RPMI8226 (cell line): Measurements from ENCODE around the gene DUS2.
A peak's percentile ranks its signal among the peaks of the same experiment; 100 is the strongest.

Source experiments
- DNase-seq: peaks from one replicate; pipeline ENCODE4 v3.0.0-alpha.2; 2015

DUS2 gene

DNA sequence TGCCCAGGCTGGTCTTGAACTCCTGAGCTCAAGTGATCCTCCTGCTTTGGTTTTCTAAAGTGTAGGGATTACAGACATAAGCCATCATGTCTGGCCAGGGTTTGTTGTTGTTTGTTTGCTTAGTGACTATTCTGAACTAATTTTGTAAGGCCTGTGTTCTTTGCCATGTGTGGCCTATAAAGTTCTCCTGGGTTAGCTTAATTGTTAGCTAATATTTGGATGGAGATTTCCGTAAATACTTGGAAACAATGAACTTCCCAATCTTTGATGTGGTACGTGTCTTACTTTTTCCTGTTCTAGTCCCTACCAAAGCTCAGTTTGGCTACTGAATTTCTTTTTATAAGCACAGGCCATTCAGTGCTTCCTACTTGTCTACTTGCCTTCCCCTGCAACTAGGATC lies 24.9 kb downstream of the DUS2 start:
- DNase-seq, result no peak

DNA sequence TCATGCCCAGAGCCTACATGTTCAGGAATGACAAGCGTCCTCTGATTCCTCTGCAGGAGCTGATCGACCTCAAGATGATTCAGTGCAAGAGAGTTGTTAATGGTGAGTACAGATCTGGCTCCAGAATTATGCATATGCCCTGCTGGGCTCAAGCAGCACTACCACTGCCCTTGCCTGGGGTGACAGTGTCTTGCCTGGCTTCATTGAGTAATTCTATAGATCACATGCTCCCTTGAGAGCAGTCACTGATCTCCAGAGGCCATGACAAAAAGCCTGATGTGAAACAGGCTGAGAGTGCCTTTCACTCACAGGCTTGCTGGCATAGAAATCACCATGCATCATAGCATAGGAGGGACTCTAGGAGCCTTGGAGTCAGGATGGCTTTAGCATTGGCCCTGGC lies 26.4 kb downstream of the DUS2 start:
- DNase-seq, result no peak

DNA sequence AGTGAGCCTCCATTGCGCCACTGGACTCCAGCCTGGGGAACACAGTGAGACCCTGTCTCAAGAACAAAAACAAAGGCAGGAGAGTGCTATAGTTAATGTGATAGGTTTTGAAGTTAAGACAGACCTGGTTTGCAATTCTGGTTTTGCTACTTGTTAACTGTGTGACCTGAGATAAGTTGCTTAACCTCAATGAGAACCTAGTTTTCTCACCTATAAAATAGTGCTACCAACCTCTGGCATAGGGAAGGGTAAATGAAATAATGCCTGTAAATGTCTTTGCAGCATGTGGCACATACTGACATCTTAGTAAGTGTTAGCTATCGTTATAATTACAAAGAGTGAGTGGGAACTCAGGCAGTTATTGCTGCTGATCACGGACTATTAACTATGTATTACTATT lies 32.3 kb downstream of the DUS2 start:
- no peak for DNase-seq

DNA sequence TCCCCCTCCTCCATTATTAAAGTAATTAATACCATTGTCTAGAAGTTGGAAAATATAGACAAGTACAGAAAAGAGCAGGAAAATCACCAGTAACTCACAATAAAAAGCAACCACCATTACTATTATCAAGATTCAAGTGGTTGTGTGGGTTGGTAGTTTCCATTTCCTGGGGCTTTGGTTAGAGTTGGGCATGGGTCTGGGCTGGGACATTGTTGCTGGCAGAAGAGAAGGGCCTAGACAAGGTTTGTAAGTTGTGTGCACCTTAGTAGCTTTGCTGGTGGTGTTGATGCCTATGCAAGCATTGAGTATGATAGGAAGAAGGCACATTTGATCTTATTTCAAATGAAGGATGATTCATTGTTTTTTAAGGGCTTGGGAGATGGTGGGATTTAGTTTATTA lies 36.7 kb downstream of the DUS2 start:
- DNase-seq, result no peak

DNA sequence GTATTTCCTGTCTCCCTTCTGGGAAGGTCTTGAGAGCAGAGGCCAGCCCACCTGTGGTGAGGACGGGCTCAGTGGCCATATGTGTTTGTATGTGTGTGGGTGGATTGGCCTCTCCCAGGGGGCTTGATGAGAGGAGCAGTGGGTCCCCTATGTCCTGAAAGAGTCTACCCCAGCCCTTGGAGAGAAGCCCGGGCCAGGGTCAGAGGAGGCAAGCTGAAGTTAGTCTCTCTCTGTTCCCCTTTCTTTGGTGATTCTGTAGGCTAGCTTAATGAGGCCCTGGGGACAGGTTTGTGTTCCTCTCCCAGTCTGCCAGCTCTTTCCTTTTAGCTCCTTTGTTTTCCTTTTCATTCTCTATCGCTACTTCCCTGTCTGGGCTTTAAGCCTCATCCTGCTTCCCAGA lies 38.3 kb downstream of the DUS2 start:
- no peak for DNase-seq

DNA sequence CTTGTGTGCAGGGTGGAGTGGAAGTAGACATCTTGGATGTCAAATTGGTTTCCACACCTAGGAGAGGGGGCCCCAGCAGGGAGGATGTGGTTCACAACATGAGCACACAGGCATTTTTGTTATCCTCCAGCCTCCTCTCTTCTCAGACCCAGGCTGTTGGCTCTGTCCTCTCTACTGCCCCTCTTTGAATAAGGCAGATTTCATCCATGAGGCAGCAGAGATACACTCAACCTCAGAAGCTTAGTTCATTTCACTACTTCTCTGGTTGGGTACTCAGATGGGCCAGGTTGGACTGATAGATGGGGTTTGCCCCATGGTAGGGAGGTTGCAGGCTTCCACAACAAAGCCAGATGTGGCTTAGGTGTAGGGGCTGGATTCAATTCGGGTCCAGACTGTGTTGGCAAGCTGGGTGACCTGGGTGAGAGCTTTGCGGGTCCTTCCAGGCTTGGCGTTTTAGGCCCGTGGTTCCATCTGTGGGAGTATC lies 39.9 kb downstream of the DUS2 start:
- DNase-seq, result no peak

DNA sequence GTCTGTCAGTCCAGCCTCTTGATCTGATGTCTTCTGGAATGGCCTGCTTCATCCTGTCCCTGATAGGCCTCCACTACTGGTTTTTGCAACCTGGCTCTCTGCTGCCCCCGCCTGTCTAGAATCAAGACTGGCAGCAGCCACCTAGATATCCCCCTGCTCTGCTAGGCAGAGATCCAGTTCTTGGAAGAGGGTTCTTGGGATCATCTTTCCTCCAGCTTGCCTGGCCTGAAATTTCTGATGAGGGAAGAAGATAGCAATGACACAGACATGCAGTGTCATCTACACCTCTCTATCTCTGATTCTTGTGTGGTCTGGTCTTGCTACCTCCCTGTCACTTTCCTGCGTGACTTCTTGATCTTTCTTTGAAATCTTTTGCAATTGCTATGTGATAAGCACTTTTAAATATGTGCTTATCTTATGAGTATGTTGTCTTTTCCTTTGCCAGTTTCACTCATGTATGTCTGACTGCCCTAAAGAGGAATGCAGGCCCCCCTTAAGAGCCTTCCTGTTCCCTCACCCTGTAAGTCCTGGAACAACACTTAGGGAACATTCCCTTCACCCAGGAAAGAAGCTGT lies 41.8 kb downstream of the DUS2 start:
- peak; percentile 74 for DNase-seq

DNA sequence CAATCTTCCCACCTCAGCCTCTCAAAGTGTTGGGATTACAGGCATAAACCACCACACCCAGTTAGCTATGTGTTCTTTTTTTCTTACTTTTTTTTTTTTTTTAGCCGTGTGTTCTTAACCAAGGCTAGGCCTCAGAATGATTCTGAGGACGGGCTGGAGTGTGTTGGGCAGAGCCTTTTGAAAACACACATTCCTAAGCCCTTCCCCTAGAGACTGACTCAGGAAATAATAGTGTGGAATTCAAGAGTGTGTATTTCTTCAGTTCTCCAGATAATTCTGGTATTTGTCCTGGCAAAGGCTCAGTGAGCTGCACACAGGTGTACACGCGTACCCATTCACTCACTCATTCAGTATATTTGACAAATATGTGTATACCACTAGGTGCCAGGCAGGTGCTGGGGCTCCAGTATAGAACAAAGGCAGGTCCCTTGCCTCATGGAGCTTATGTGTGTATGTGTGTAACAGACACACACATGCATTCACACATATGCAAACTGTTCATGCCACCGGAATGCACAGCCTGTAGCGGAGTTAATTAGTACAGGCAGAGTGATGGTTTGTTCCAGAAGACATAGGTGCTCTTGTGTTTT lies 42.7 kb downstream of the DUS2 start:
- DNase-seq, result no peak

DNA sequence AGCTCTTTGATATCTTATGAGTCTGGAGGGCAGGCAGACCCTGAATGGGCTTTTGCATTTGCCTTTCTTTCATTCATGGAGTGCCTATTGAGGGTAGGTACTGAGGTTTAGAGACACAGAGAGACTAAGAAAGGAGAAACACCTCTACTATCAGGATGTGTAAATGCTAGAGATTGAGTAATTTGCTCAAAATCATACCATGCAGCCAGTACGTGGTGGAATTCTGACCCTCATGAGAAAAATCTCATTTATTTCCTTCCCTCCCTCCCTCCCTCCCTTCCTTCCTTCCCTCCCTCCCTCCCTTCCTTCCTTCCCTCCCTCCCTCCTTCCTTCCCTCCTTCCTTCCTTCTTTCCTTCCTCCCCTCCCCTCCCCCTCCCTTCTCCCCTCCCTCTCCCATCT lies 43.7 kb downstream of the DUS2 start:
- DNase-seq, result no peak

DNA sequence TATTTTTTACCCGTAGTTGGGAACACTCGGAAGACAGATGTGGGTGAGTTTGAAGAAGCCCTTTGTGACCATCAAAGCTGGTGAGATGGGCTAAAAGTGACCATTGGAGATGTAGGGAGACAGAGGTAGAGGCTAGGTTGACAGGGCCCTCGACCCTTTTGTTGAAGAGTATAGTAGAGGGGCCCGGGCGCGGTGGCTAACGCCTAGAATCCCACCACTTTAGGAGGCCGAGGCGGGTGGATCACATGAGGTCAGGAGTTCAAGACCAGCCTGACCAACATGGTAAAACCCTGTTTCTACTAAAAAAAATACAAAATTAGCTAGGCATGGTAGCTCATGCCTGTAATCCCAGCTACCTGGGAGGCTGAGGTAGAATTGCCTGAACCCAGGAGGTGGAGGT lies 45.8 kb downstream of the DUS2 start:
- DNase-seq, result no peak

DNA sequence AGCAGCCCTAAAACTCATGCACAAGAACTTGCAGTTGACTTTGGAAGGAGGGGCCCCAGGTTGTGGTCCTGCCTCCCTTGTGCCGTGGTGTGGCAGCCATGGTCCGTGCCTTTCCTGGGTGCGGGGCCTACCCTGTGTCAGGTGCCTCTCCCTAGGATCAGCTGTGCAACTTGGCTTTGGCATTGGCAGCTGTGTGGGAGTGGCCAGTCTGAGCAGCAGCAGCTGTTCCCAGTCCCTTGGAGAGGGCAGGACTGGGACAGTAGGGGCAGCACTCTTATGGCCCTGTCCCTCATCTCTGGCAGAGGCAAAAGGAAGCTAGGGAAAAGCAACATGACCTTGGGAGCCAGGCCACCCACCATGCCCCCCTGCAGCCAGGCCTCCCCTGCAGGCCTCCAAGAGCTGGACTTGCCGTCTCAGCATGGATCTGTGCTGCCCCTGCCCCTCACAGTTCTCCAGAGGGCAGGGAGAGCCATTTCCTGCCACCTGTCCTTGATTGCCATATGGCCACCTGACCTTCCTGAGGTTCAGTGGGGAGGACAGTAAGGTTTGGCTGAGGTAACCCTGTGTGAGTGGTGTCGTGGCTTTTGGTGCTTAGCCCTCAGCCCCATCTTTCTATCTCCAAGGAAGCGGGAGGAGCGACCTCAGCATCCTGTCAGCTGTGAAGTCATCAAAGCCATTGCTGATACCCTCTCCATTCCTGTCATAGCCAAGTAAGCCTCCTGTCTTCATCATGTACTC lies 46.6 kb downstream of the DUS2 start:
- no peak for DNase-seq

DNA sequence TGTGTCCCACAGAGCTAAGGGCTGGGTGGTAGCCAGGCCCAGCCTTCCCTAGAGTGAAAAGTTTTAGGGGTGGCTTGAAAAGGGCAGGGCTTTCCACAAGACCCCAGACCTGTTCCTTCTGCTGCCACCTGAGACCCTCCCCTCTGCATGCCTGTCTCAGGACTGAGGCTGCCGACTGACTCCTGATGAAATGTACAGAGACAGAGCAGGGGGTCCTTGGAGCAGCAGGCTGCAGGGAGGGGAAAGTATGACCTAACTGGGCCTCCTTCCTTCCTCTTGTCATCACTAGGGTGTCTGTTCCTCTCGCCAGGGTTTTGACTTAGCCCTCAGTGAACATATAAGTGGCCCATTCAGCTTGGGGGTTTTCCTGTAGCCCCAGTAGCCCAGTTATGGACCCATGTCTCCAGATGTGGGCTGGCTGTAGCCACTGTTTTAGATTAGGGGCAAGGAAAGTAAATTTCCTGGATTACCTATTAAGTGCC lies 47.2 kb downstream of the DUS2 start:
- DNase-seq, result no peak

DNA sequence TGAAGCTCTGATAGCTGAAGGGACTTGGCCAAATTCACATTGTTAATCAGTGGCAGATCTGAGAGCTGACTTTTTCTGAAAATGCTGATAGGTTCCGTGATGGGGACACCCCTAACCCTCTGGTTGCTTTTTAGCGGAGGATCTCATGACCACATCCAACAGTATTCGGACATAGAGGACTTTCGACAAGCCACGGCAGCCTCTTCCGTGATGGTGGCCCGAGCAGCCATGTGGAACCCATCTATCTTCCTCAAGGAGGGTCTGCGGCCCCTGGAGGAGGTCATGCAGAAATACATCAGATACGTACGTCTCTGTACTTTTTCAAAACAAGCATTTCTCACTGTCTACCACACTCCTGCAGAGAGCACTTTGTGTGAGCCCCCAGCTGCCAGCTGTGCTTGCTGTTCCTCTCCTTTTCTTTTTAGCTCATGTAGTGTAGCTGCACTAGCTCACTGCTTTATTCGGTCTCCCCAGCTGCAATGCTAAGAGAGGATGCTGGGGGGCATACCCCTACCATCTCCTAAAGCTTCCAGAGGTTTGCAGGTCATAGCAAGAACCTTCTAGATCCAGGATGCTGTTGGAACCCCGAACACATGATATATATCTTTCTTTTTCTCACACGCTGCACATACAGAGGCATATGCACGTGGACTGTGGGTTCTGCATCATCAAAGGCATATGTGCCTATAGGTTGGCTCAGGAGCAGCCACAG lies 47.9 kb downstream of the DUS2 start:
- no peak for DNase-seq

DNA sequence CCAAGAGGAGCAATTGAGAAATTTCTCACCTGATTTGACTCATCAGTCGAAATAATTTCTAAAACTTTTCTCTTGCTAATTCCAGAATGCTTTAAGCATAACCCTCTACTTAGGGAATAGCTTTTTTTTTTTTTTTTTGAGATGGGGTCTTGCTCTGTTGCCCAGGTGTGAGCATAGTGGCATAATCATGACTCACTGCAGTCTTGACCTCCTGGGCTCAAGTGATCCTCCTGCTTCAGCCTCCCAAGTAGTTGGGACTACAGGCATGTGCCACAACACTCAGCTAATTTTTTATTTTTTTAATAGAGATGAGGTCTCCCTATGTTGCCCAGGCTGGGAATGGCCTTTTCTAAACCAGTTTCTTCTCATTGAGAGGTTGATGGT lies 48.4 kb downstream of the DUS2 start:
- DNase-seq, result no peak

DNA sequence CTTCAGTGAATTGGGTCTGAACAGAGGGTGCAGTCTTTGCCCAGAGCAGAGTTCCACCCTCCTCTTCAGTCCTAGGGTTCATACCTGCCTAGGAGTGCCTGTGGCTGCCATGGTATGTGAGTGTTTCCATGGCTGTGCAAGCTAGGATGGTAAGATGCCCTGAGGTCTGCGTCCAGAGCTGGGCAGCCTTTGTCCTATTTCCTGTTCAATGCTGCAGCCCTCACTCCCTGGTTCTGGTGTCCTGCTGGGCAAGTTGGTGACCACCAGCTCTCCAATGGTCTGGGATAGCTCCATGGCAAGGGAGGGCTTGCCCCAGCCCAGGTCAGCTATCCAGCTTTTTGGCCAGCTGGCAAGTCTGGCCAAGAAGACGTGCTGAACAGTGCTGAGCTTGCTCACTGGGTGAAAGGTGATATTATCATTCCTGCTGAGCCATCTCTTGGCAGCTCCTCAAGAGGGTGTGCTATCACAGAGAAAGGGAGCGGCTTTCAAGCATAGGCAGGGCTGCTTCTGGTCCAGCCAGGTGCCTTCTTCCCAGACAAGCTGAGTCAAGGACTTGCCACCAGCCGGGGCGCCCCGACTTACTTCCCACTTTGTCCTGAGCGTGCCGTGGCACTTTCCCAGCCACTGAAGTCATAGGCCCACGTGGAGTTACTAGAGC lies 49.1 kb downstream of the DUS2 start:
- DNase-seq, result peak; percentile 97

DNA sequence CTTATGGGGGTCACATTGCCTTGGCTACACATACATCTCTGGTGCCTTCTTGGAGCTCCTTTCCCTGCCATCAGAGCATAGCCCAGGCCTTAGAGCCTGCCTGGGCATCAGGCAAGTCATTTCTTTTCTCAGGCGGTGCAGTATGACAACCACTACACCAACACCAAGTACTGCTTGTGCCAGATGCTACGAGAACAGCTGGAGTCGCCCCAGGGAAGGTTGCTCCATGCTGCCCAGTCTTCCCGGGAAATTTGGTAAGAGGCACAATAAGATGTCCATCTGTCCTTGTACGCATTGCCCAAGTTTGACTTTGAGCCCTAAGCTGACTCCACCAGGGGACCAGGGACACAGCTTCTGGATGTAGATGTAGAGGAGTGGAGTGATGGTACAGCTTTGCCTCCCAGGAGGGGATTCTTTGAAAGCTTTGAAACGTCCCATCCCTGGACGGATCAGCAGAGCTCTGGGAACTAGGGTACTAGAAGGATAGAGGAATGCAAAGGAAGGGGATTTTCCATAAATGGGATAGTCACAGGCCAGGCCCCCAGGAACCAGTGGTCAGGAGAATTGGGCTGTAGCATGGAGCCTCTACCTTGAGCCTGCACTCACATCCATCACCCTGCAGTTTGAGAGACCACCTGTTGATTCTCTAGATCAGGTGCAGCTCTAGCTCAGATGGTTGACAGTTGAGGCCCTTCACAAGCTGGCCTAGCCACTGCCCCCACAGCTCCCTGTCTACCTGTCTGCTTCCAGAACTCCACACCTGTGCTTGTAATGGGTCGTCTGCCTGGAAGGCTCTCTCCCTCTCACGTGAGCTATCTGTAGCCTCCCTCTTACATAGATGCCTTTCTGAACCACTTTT lies 51.0 kb downstream of the DUS2 start:
- no peak for DNase-seq

DNA sequence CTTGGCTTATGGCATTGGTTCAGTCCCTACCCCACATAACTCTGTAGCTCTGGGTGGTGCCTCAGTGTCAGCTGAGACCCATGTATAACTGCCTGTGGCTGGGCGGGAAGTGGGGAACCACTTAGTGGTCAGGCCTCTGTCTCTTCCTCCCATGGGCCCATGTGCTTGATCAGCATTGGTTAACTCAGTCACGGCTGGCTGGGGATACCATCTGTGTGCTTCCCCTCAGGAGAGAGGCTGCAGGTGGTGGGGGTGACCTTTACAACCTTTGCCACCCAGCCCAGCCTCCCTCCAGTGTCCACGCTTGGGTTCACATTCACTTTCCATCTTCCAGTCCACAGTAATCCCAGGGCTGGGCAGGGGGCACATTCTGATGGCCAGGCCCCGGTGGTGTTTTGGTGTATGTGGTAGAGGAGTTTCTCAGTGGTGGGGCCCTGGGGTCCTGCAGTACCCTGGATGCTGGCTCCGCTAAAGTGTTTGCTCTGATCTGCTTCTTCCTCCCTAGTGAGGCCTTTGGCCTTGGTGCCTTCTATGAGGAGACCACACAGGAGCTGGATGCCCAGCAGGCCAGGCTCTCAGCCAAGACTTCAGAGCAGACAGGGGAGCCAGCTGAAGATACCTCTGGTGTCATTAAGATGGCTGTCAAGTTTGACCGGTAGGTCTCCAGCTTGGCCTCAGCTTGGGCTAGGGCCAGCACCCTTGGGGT lies 51.9 kb downstream of the DUS2 start:
- DNase-seq, result peak; percentile 83

DNA sequence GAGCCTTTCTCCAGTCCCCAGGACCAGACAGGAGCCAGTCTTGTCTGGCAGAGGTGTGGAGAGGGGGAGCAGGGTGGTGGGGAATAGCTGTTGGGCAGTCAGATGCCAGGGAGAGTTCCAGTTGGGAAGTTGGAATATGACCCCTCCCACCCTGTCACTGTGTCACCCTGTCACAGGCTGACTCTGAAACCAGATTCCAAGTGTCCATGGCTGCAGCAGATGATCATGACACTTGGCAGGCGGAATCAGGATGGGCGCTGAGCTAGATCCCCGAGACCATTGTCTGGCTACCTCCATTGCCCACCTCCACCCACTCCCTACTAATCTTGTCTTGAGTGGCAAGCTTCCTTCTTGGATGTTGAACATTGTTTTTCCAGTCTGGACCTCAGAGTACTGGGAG lies 52.9 kb downstream of the DUS2 start:
- no peak for DNase-seq

DNA sequence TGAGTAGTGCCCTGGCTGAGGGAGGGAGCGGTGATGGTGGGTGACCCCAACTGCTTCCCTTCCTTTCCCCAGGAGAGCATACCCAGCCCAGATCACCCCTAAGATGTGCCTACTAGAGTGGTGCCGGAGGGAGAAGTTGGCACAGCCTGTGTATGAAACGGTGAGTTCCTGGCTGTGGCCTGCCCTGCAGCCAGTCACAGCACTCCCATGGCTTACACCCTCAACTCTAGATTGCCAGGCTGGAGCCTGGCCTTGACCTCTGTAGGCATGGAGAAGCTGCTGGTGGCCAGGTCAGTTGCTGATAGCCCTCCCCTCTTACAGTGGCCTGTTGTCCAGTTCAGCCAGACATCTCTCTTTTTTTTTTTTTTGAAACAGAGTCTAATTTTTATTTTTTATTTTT lies 53.5 kb downstream of the DUS2 start:
- no peak for DNase-seq

DNA sequence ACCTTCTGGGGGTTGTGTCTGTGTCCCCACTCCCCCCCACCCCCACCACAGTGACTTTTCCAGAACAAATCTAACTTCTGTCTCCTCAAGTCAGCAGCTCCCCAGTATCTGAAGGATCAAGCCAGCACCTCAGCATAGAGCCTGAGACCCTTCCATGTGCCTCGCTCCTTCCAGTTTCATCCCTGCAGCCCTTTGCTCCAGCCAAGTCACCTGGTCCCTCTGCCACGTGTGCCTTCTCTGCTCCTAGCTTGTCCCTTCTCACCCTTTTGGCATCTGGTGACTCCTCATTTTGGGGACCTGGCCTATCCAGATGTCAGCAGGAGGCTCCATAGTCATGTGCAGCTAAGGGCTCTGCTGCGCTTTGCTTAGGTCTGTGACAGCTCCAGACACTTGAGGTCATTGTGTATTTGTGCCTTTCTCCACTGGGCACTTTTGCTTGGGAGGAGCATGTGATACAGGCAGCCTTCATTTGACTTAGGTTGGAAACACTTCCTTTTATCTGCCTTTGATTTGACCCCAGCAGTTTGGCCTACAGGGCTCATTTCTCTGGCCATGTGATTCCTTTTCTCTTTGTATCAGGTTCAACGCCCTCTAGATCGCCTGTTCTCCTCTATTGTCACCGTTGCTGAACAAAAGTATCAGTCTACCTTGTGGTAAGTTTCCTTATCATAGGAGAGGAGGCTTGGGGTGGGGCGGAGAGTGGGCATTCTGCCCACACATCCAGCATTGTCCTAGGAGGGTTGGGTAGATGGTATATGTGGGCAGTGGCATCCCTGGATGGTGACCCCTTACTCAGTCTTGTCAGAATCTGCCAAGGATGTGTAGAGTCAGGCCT lies 55.0 kb downstream of the DUS2 start:
- DNase-seq, result no peak
